WTC11 (cell line): ENCODE data around the gene TTI1. TPM values are rescaled to one million over a fixed set of nuclear protein-coding genes. Genes with fewer than 3 reads are reported as not detected.

Experiments used
- ATAC-seq: fragments of 200-7000 bp; cut with Tn5 transposase; 2 replicates; pipeline ENCODE4 v1.10.0; 2021; ENCODE audit warnings: mild to moderate bottlenecking, moderate library complexity
- CTCF ChIA-PET: fragments of 300-600 bp; sonication (Branson Sonifier 250); formaldehyde crosslinking; loops from one replicate; lab custom pipeline; 2021; ENCODE audit warnings: antibody characterized with exemption; lab: Charles Lee
- POLR2A ChIA-PET: fragments of 350-600 bp; sonication (Branson Sonifier 250); formaldehyde crosslinking; loops from one replicate; lab custom pipeline; 2021; ENCODE audit warnings: antibody characterized with exemption; lab: Charles Lee
- DNase-seq: peaks from one replicate; pipeline ENCODE4 v3.0.0; 2021; ENCODE audit warnings: low spot score
- H3K27ac Mint-ChIP-seq: 2 replicates; pipeline ENCODE4 v1.8.0; 2021; ENCODE audit warnings: mixed read lengths
- H3K27me3 Mint-ChIP-seq: 2 replicates; pipeline ENCODE4 v1.8.0; 2021; ENCODE audit warnings: low read depth, mild to moderate bottlenecking, moderate library complexity, mixed read lengths
- H3K36me3 Mint-ChIP-seq: 2 replicates; pipeline ENCODE4 v1.8.0; 2021; ENCODE audit warnings: mixed read lengths
- H3K4me1 Mint-ChIP-seq: 2 replicates; pipeline ENCODE4 v1.8.0; 2022; ENCODE audit warnings: mixed read lengths
- H3K4me3 Mint-ChIP-seq: 2 replicates; pipeline ENCODE4 v1.8.0; 2021; ENCODE audit warnings: mild to moderate bottlenecking, moderate library complexity, mixed read lengths
- H3K9me3 Mint-ChIP-seq: 2 replicates; pipeline ENCODE4 v1.8.0; 2021; ENCODE audit warnings: mixed read lengths
- CBFB ChIP-seq: sonication (generic); formaldehyde crosslinking; IDR thresholded peaks from 2 replicates; pipeline ENCODE4 v1.8.1; 2022; ENCODE audit warnings: mild to moderate bottlenecking, low read depth, missing genetic modification reagents
- CDX4 ChIP-seq: fragments of 250-450 bp; sonication (Bioruptor Pico); IDR thresholded peaks from 2 replicates; pipeline ENCODE4 v1.9.0; 2021; ENCODE audit warnings: moderate library complexity, mild to moderate bottlenecking, inconsistent platforms, borderline replicate concordance
- CREB1 ChIP-seq: sonication (generic); formaldehyde crosslinking; IDR thresholded peaks from 2 replicates; pipeline ENCODE4 v1.8.0; 2023; ENCODE audit warnings: mild to moderate bottlenecking, missing genetic modification reagents
- ELF4 ChIP-seq: sonication (generic); formaldehyde crosslinking; IDR thresholded peaks from 2 replicates; pipeline ENCODE4 v1.8.1; 2022; ENCODE audit warnings: low read depth, mild to moderate bottlenecking, moderate library complexity, missing genetic modification reagents
- ESRRA ChIP-seq: sonication (generic); formaldehyde crosslinking; IDR thresholded peaks from 2 replicates; pipeline ENCODE4 v1.8.1; 2022; ENCODE audit warnings: mild to moderate bottlenecking, missing genetic modification reagents, borderline replicate concordance
- FOXP1 ChIP-seq: sonication (generic); formaldehyde crosslinking; IDR thresholded peaks from 2 replicates; pipeline ENCODE4 v1.8.0; 2022; ENCODE audit warnings: missing genetic modification reagents, mild to moderate bottlenecking, moderate library complexity, borderline replicate concordance
- HMGXB4 ChIP-seq: sonication (generic); formaldehyde crosslinking; IDR thresholded peaks from 2 replicates; pipeline ENCODE4 v1.8.1; 2023; ENCODE audit warnings: mild to moderate bottlenecking, moderate library complexity, missing genetic modification reagents
- MXD4 ChIP-seq: fragments of 250-450 bp; sonication (Bioruptor Pico); IDR thresholded peaks from 2 replicates; pipeline ENCODE4 v1.8.0; 2021; ENCODE audit warnings: mild to moderate bottlenecking, moderate library complexity, borderline replicate concordance
- MYBL2 ChIP-seq: sonication (generic); formaldehyde crosslinking; IDR thresholded peaks from 2 replicates; pipeline ENCODE4 v1.8.1; 2023; ENCODE audit warnings: mild to moderate bottlenecking, moderate library complexity, missing genetic modification reagents
- OVOL2 ChIP-seq: fragments of 250-450 bp; sonication (Bioruptor Pico); IDR thresholded peaks from 2 replicates; pipeline ENCODE4 v1.9.0; 2021; ENCODE audit warnings: mild to moderate bottlenecking, borderline replicate concordance
- PRDM15 ChIP-seq: sonication (generic); formaldehyde crosslinking; IDR thresholded peaks from 2 replicates; pipeline ENCODE4 v1.8.0; 2022; ENCODE audit warnings: missing genetic modification reagents
- SMAD4 ChIP-seq: sonication (generic); formaldehyde crosslinking; IDR thresholded peaks from 2 replicates; pipeline ENCODE4 v1.8.0; 2022; ENCODE audit warnings: mild to moderate bottlenecking, missing genetic modification reagents
- USF2 ChIP-seq: sonication (generic); formaldehyde crosslinking; IDR thresholded peaks from 2 replicates; pipeline ENCODE4 v1.8.1; 2023; ENCODE audit warnings: mild to moderate bottlenecking, missing genetic modification reagents, moderate library complexity
- ZMAT4 ChIP-seq: fragments of 250-450 bp; sonication (Bioruptor Pico); IDR thresholded peaks from 2 replicates; pipeline ENCODE4 v1.9.0; 2021; ENCODE audit warnings: mild to moderate bottlenecking
- total RNA-seq: library from RNA; stranded (reverse); gene quantifications from 3 replicates; pipeline ENCODE4 v1.2.3, GENCODE V29; 2021
- TF ChIP-seq, protein P1 (sequence below): sonication (generic); formaldehyde crosslinking; IDR thresholded peaks from 2 replicates; pipeline ENCODE4 v1.8.1; 2022; ENCODE audit warnings: low read depth, missing genetic modification reagents, borderline replicate concordance
- TF ChIP-seq, protein P2 (sequence below): sonication (generic); formaldehyde crosslinking; IDR thresholded peaks from 2 replicates; pipeline ENCODE4 v1.8.1; 2022; ENCODE audit warnings: mild to moderate bottlenecking, missing genetic modification reagents, moderate library complexity, borderline replicate concordance
- TF ChIP-seq, protein P3 (sequence below): sonication (generic); formaldehyde crosslinking; IDR thresholded peaks from 2 replicates; pipeline ENCODE4 v1.8.0; 2023; ENCODE audit warnings: mild to moderate bottlenecking, missing genetic modification reagents
- TF ChIP-seq, protein P4 (sequence below): sonication (generic); formaldehyde crosslinking; IDR thresholded peaks from 2 replicates; pipeline ENCODE4 v1.8.1; 2022; ENCODE audit warnings: missing genetic modification reagents, borderline replicate concordance
- TF ChIP-seq, protein P5 (sequence below): sonication (generic); formaldehyde crosslinking; IDR thresholded peaks from 2 replicates; pipeline ENCODE4 v1.8.0; 2023; ENCODE audit warnings: missing genetic modification reagents

Gene TTI1
- total RNA-seq, 1 experiment from 2014 or later = 43.5 TPM

DNA sequence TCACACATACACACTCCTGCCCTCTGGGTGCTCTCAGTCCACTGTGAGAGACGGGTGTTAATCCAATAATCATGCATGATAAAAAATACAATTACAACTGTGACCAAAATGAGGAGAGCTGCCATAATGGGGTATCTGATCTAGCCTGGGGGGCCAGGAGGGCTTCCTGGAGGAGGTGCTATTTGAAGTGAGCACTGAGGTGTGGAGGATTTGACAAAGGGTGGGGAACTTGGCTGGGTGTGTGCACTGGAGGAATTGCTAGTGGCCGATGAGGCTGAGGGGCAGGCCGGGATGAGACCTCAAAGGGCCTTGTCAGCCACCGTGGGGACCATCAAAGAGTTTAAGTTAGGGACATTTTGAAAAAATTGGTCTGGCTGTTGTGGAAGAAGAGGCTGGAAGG is 95.6 kb downstream of the TTI1 start:
- TF ChIP-seq CREB1 (CRISPR knock-in tag) (no peak), ELF4 (CRISPR knock-in tag) (no peak), OVOL2 (CRISPR knock-in tag) (no peak), ESRRA (CRISPR knock-in tag) (no peak), USF2 (CRISPR knock-in tag) (no peak), MYBL2 (CRISPR knock-in tag) (no peak), FOXP1 (CRISPR knock-in tag) (no peak), CDX4 (CRISPR knock-in tag) (no peak), ZMAT4 (no peak)
- TF ChIP-seq, protein P1, sequence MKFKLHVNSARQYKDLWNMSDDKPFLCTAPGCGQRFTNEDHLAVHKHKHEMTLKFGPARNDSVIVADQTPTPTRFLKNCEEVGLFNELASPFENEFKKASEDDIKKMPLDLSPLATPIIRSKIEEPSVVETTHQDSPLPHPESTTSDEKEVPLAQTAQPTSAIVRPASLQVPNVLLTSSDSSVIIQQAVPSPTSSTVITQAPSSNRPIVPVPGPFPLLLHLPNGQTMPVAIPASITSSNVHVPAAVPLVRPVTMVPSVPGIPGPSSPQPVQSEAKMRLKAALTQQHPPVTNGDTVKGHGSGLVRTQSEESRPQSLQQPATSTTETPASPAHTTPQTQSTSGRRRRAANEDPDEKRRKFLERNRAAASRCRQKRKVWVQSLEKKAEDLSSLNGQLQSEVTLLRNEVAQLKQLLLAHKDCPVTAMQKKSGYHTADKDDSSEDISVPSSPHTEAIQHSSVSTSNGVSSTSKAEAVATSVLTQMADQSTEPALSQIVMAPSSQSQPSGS (CRISPR knock-in tag) = no peak
- TF ChIP-seq, protein P2, sequence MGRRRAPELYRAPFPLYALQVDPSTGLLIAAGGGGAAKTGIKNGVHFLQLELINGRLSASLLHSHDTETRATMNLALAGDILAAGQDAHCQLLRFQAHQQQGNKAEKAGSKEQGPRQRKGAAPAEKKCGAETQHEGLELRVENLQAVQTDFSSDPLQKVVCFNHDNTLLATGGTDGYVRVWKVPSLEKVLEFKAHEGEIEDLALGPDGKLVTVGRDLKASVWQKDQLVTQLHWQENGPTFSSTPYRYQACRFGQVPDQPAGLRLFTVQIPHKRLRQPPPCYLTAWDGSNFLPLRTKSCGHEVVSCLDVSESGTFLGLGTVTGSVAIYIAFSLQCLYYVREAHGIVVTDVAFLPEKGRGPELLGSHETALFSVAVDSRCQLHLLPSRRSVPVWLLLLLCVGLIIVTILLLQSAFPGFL = no peak
- TF ChIP-seq, protein P3, sequence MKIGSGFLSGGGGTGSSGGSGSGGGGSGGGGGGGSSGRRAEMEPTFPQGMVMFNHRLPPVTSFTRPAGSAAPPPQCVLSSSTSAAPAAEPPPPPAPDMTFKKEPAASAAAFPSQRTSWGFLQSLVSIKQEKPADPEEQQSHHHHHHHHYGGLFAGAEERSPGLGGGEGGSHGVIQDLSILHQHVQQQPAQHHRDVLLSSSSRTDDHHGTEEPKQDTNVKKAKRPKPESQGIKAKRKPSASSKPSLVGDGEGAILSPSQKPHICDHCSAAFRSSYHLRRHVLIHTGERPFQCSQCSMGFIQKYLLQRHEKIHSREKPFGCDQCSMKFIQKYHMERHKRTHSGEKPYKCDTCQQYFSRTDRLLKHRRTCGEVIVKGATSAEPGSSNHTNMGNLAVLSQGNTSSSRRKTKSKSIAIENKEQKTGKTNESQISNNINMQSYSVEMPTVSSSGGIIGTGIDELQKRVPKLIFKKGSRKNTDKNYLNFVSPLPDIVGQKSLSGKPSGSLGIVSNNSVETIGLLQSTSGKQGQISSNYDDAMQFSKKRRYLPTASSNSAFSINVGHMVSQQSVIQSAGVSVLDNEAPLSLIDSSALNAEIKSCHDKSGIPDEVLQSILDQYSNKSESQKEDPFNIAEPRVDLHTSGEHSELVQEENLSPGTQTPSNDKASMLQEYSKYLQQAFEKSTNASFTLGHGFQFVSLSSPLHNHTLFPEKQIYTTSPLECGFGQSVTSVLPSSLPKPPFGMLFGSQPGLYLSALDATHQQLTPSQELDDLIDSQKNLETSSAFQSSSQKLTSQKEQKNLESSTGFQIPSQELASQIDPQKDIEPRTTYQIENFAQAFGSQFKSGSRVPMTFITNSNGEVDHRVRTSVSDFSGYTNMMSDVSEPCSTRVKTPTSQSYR (CRISPR knock-in tag) = no peak
- TF ChIP-seq, protein P4, sequence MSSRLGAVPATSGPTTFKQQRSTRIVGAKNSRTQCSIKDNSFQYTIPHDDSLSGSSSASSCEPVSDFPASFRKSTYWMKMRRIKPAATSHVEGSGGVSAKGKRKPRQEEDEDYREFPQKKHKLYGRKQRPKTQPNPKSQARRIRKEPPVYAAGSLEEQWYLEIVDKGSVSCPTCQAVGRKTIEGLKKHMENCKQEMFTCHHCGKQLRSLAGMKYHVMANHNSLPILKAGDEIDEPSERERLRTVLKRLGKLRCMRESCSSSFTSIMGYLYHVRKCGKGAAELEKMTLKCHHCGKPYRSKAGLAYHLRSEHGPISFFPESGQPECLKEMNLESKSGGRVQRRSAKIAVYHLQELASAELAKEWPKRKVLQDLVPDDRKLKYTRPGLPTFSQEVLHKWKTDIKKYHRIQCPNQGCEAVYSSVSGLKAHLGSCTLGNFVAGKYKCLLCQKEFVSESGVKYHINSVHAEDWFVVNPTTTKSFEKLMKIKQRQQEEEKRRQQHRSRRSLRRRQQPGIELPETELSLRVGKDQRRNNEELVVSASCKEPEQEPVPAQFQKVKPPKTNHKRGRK (CRISPR knock-in tag) = no peak
- no peak overlapping the region for H3K4me3 Mint-ChIP-seq
- no peak overlapping the region for H3K27ac Mint-ChIP-seq
- peaks cover 17% of the 10 kb centered on the region for H3K4me1 Mint-ChIP-seq
- no peaks in the 10 kb centered on the region for H3K9me3 Mint-ChIP-seq
- no peaks in the 10 kb centered on the region for H3K27me3 Mint-ChIP-seq
- ATAC-seq = no peak
- ChIA-PET POLR2A (no interaction called here), CTCF (interaction anchor here (0.6 kb wide), 1 partner anchor 55 kb away, joined by 3 read pairs; no protein-coding TSS in a partner anchor)
- no peaks in the 10 kb centered on the region for H3K36me3 Mint-ChIP-seq
- DNase-seq = no peak

DNA sequence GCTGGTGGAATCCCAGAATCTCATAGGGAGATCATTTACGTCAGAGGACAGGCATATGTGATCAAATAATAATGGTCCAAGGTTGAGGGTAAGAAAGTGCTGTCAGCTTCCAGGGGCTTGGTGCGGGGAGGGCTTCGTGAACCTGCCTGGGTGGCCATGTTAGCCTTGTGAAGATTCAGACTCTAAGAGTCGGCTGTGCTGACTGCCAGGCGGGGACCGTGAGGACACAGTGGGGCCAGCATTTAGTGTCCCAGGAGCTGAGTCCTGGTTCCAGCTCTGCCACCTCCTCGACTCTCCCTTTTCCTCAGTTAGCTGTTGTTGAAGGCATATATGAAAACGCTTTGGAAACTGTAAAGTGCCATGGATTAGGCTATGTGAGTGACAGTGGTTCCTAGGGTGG is 96.8 kb downstream of the TTI1 start:
- ChIA-PET POLR2A (no interaction called here), CTCF (interaction anchor here (0.6 to 1.2 kb wide), 2 partner anchors 45 to 56 kb away, joined by 4 to 5 read pairs; no protein-coding TSS in a partner anchor)
- Mint-ChIP-seq H3K36me3 (no peaks in the 10 kb centered on the region), H3K4me3 (no peak overlapping the region), H3K4me1 (peaks cover 21% of the 10 kb centered on the region), H3K27ac (no peak overlapping the region), H3K27me3 (no peaks in the 10 kb centered on the region), H3K9me3 (no peaks in the 10 kb centered on the region)
- DNase-seq (no peak), ATAC-seq (no peak)
- TF ChIP-seq SMAD4 = no peak
- TF ChIP-seq PRDM15 (CRISPR knock-in tag) = no peak
- TF ChIP-seq, protein P5, sequence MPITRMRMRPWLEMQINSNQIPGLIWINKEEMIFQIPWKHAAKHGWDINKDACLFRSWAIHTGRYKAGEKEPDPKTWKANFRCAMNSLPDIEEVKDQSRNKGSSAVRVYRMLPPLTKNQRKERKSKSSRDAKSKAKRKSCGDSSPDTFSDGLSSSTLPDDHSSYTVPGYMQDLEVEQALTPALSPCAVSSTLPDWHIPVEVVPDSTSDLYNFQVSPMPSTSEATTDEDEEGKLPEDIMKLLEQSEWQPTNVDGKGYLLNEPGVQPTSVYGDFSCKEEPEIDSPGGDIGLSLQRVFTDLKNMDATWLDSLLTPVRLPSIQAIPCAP (CRISPR knock-in tag) = no peak
- no peak for TF ChIP-seq MYBL2 (CRISPR knock-in tag)
- TF ChIP-seq CBFB (CRISPR knock-in tag) = no peak
- no peak for TF ChIP-seq HMGXB4 (CRISPR knock-in tag)
- no peak for TF ChIP-seq MXD4
